Right lung (tissue), 5 donors: ENCODE measurements around the gene CTXND1. TPM values are rescaled to one million over a fixed set of nuclear protein-coding genes. Genes with fewer than 3 reads are reported as not detected.
"Not testable (repeated sequence)": the region's sequence is repeated elsewhere in the genome, so short reads cannot be mapped to it uniquely, and the experiment has no call there.

ENCODE experiments used
- DNase-seq, 2 donors: peaks; one replicate each; pipeline ENCODE4 v3.0.0-alpha.2; 2013
- polyA plus RNA-seq, 5 donors: library from polyadenylated mRNA; unstranded; fragments of 120-200 nt; gene quantifications; one replicate each; pipeline versions ENCODE4 v1.2.1 to v1.2.3, GENCODE V29; 2013; ENCODE audit warnings: inconsistent platforms in 1 of 5, low replicate concordance in 1 of 5; ENCODE audit not compliant: insufficient read length in 5 of 5, insufficient read depth in 1 of 5

Gene CTXND1
- polyA plus RNA-seq, 5 donors, result 19.7 to 35.9 (median 21.8) TPM

GRCh38 chr15:80160570-80161156 is 91.3 kb downstream of the CTXND1 start:
- peak; percentile 42 to 53 for DNase-seq

- no peak for DNase-seq
Observed at GRCh38 chr15:80159811-80160569, 92.0 kb downstream of the CTXND1 start.

- DNase-seq, result no peak
Observed at GRCh38 chr15:80159301-80159700, 92.7 kb downstream of the CTXND1 start.

- DNase-seq, result no peak
Observed at GRCh38 chr15:80157215-80157614, 94.8 kb downstream of the CTXND1 start.

GRCh38 chr15:80156176-80156720 is 95.8 kb downstream of the CTXND1 start:
- DNase-seq, result no peak

- not testable (repeated sequence) for DNase-seq
Observed at GRCh38 chr15:80155378-80156175, 96.4 kb downstream of the CTXND1 start.

- no peak for DNase-seq
Observed at GRCh38 chr15:80155001-80155377, 97.0 kb downstream of the CTXND1 start.

GRCh38 chr15:80154336-80154735 is 97.7 kb downstream of the CTXND1 start:
- no peak for DNase-seq

- no peak for DNase-seq
Observed at GRCh38 chr15:80153900-80154299, 98.1 kb downstream of the CTXND1 start.

- peak; percentile 51 to 59 for DNase-seq
Observed at GRCh38 chr15:80152896-80153876, 98.8 kb downstream of the CTXND1 start, which contains the start of gene FAH. Gene FAH, plus strand, starts transcription at chr15:80152999. Its CDS starts 56 bp downstream, at chr15:80153055.

GRCh38 chr15:80152180-80152895 is 99.7 kb downstream of the CTXND1 start:
- DNase-seq, result peak; percentile 89

GRCh38 chr15:80151576-80151975 is 100.4 kb downstream of the CTXND1 start:
- no peak for DNase-seq

- DNase-seq, result no peak
Observed at GRCh38 chr15:80151148-80151547, 100.9 kb downstream of the CTXND1 start.

Other genes with a start within 250 kb of the CTXND1 start
- 100 to 1,000 TPM; 107 to 145 (median 136) TPM for gene ZFAND6, start 192.5 kb downstream of the CTXND1 start, polyA plus RNA-seq
- gene FAH, start 99.2 kb downstream of the CTXND1 start, polyA plus RNA-seq, result 10 to 100 TPM; 47.6 to 54.1 (median 53.1) TPM
- gene ARNT2, start 152.2 kb upstream of the CTXND1 start, polyA plus RNA-seq, result 10 to 100 TPM; 28.8 to 43.6 (median 33.8) TPM